ENCODE measurements around the gene ETV2.
A peak's percentile ranks its signal among the peaks of the same experiment; 100 is the strongest.

The ETV2 gene

DNA sequence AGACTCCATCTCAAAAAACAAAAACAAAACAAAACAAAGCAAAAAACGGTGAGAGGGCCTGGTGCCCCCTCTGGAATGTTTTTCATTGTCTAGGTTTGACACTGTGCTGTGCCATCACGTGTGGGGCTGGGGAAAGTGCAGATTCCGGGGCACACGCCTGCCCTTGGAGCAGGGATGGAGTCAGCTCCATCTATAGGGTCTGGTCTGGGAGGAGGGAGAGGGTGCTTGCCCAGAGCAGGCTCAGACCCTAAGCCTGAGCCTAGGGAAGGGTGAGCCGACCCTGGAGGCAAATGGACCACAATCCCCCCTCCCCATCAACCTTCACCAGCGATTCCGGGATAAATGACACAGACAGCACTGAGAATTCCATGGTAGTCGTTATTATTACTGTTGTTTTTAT is 51.9 kb downstream of the ETV2 start:
- TF ChIP-seq, protein P1, sequence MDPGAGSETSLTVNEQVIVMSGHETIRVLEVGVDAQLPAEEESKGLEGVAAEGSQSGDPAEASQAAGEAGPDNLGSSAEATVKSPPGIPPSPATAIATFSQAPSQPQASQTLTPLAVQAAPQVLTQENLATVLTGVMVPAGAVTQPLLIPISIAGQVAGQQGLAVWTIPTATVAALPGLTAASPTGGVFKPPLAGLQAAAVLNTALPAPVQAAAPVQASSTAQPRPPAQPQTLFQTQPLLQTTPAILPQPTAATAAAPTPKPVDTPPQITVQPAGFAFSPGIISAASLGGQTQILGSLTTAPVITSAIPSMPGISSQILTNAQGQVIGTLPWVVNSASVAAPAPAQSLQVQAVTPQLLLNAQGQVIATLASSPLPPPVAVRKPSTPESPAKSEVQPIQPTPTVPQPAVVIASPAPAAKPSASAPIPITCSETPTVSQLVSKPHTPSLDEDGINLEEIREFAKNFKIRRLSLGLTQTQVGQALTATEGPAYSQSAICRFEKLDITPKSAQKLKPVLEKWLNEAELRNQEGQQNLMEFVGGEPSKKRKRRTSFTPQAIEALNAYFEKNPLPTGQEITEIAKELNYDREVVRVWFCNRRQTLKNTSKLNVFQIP (CRISPR knock-in tag; IDR thresholded peaks at IDR 0.05; ENCODE audit: borderline replicate concordance, low read depth), result no peak
- TF ChIP-seq ZNF8 (CRISPR knock-in tag; IDR thresholded peaks at IDR 0.05) (no peak), PPARA (CRISPR knock-in tag; IDR thresholded peaks at IDR 0.05; ENCODE audit: borderline replicate concordance) (no peak), ISL1 (CRISPR knock-in tag; IDR thresholded peaks at IDR 0.05) (no peak), BACH2 (CRISPR knock-in tag; IDR thresholded peaks at IDR 0.05; ENCODE audit: borderline replicate concordance) (no peak), OSR1 (CRISPR knock-in tag; IDR thresholded peaks at IDR 0.05) (no peak), RARB (CRISPR knock-in tag; IDR thresholded peaks at IDR 0.05) (no peak), ZFP30 (CRISPR knock-in tag; IDR thresholded peaks at IDR 0.05) (no peak), GLIS3 (CRISPR knock-in tag; IDR thresholded peaks at IDR 0.05) (no peak), CSDC2 (CRISPR knock-in tag; IDR thresholded peaks at IDR 0.05) (no peak), SNAI2 (CRISPR knock-in tag; IDR thresholded peaks at IDR 0.05) (no peak), ARNTL (CRISPR knock-in tag; IDR thresholded peaks at IDR 0.05; ENCODE audit: borderline replicate concordance, low read depth) (no peak), ZNF565 (CRISPR knock-in tag; conservative IDR thresholded peaks at IDR 0.05; ENCODE audit: low read depth) (no peak), ZNF70 (CRISPR knock-in tag; IDR thresholded peaks at IDR 0.05) (no peak)
- TF ChIP-seq, protein P2, sequence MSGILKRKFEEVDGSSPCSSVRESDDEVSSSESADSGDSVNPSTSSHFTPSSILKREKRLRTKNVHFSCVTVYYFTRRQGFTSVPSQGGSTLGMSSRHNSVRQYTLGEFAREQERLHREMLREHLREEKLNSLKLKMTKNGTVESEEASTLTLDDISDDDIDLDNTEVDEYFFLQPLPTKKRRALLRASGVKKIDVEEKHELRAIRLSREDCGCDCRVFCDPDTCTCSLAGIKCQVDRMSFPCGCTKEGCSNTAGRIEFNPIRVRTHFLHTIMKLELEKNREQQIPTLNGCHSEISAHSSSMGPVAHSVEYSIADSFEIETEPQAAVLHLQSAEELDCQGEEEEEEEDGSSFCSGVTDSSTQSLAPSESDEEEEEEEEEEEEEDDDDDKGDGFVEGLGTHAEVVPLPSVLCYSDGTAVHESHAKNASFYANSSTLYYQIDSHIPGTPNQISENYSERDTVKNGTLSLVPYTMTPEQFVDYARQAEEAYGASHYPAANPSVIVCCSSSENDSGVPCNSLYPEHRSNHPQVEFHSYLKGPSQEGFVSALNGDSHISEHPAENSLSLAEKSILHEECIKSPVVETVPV (CRISPR knock-in tag; IDR thresholded peaks at IDR 0.05), result no peak
- TF ChIP-seq, protein P3, sequence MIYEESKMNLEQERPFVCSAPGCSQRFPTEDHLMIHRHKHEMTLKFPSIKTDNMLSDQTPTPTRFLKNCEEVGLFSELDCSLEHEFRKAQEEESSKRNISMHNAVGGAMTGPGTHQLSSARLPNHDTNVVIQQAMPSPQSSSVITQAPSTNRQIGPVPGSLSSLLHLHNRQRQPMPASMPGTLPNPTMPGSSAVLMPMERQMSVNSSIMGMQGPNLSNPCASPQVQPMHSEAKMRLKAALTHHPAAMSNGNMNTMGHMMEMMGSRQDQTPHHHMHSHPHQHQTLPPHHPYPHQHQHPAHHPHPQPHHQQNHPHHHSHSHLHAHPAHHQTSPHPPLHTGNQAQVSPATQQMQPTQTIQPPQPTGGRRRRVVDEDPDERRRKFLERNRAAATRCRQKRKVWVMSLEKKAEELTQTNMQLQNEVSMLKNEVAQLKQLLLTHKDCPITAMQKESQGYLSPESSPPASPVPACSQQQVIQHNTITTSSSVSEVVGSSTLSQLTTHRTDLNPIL (CRISPR knock-in tag; IDR thresholded peaks at IDR 0.05; ENCODE audit: low read depth), result no peak
- TF ChIP-seq, protein P4, sequence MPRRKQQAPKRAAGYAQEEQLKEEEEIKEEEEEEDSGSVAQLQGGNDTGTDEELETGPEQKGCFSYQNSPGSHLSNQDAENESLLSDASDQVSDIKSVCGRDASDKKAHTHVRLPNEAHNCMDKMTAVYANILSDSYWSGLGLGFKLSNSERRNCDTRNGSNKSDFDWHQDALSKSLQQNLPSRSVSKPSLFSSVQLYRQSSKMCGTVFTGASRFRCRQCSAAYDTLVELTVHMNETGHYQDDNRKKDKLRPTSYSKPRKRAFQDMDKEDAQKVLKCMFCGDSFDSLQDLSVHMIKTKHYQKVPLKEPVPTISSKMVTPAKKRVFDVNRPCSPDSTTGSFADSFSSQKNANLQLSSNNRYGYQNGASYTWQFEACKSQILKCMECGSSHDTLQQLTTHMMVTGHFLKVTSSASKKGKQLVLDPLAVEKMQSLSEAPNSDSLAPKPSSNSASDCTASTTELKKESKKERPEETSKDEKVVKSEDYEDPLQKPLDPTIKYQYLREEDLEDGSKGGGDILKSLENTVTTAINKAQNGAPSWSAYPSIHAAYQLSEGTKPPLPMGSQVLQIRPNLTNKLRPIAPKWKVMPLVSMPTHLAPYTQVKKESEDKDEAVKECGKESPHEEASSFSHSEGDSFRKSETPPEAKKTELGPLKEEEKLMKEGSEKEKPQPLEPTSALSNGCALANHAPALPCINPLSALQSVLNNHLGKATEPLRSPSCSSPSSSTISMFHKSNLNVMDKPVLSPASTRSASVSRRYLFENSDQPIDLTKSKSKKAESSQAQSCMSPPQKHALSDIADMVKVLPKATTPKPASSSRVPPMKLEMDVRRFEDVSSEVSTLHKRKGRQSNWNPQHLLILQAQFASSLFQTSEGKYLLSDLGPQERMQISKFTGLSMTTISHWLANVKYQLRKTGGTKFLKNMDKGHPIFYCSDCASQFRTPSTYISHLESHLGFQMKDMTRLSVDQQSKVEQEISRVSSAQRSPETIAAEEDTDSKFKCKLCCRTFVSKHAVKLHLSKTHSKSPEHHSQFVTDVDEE (CRISPR knock-in tag; IDR thresholded peaks at IDR 0.05), result no peak
- ATAC-seq, result peak; percentile 9

DNA sequence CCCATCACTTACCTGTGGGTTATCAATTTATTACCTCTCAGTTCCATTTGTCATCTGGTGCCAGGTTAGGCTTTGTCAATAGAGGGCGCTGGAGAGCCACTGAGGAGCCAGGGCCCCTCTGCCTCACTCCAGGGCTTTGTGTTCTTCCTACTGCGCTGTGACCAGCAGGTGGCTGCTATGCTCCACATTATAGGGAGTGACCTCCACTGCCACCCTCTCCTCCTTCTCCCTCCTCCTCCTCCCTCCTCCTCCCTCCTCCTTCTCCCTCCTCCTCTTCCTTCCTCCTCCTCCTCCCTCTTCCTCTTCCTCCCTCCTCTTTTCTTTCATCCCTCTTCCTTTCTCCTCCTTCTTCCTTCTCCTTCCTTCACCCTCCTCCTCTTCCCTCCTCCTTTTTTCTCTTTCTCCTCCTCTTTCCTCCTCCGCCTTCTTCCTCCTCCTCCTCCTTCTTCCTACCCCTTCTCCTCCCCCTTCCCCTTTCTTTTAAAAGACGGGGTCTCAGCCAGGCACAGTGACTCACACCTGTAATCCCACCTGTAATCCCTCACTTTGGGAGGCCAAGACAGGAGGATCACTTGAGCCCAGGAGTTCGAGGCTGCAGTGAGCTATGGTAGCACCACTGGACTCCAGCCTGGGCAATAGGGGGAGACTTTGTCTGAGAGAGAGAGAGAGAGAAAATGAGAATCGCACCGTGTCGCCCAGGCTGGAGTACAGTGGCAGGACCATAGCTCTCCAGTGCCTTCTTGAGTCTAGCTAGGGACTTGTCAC is 52.5 kb downstream of the ETV2 start:
- ATAC-seq, result peak; percentile 99
- no peak for TF ChIP-seq GLIS3 (CRISPR knock-in tag; IDR thresholded peaks at IDR 0.05)
- no peak for TF ChIP-seq TOX (CRISPR knock-in tag; IDR thresholded peaks at IDR 0.05; ENCODE audit: borderline replicate concordance)
- TF ChIP-seq, protein P3 (CRISPR knock-in tag; IDR thresholded peaks at IDR 0.05; ENCODE audit: low read depth), result no peak
- TF ChIP-seq ESRRG (CRISPR knock-in tag; IDR thresholded peaks at IDR 0.05), result no peak
